Liver (tissue), 9 donors: Measurements from ENCODE around the gene BACH1. TPM values are rescaled to one million over a fixed set of nuclear protein-coding genes. Genes with fewer than 3 reads are reported as not detected.
A peak's percentile ranks its signal among the peaks of the same experiment; 100 is the strongest.

ENCODE experiments used
- DNase-seq: peaks from one replicate; pipeline ENCODE4 v3.0.0-alpha.2; 2017; ENCODE audit warnings: low spot score
- H3K27ac ChIP-seq, 2 donors: one replicate each; pipeline ENCODE4 v1.7.0; 2013; ENCODE audit warnings: inconsistent platforms in 2 of 2, low read length in 2 of 2, control low read depth in 1 of 2, low read depth in 1 of 2, mild to moderate bottlenecking in 1 of 2
- H3K27me3 ChIP-seq, 4 donors: one replicate each; pipeline versions ENCODE4 v1.6.1 to v1.7.0; 2013; ENCODE audit warnings: low read length in 3 of 4, inconsistent platforms in 1 of 4, mild to moderate bottlenecking in 1 of 4, moderate library complexity in 1 of 4; ENCODE audit not compliant: control insufficient read depth in 4 of 4, insufficient read depth in 4 of 4
- H3K36me3 ChIP-seq, 4 donors: one replicate each; pipeline versions ENCODE4 v1.6.1 to v1.7.0; 2013; ENCODE audit warnings: low read length in 3 of 4, mild to moderate bottlenecking in 3 of 4, low read depth in 1 of 4, moderate library complexity in 1 of 4; ENCODE audit not compliant: control insufficient read depth in 4 of 4, insufficient read depth in 3 of 4
- H3K4me1 ChIP-seq, 4 donors: one replicate each; pipeline versions ENCODE4 v1.6.1 to v1.7.0; 2013; ENCODE audit warnings: low read length in 3 of 4, mild to moderate bottlenecking in 3 of 4, moderate library complexity in 1 of 4; ENCODE audit not compliant: control insufficient read depth in 4 of 4, insufficient read depth in 4 of 4
- H3K4me3 ChIP-seq, 3 donors: one replicate each; pipeline versions ENCODE4 v1.6.1 to v1.7.0; 2013; ENCODE audit warnings: low read length in 3 of 3, control low read depth in 1 of 3, low read depth in 1 of 3, mild to moderate bottlenecking in 1 of 3
- H3K9ac ChIP-seq, 2 donors: one replicate each; pipeline ENCODE4 v1.7.0; 2013; ENCODE audit warnings: low read length in 2 of 2, mild to moderate bottlenecking in 2 of 2, moderate library complexity in 2 of 2, control low read depth in 1 of 2, low read depth in 1 of 2
- H3K9me3 ChIP-seq, 4 donors: one replicate each; pipeline versions ENCODE4 v1.6.1 to v1.7.0; 2013; ENCODE audit warnings: low read length in 3 of 4; ENCODE audit not compliant: control insufficient read depth in 4 of 4
- EGR1 ChIP-seq, 2 donors: IDR thresholded peaks; 2 replicates each; pipeline ENCODE4 v1.6.1; 2016 to 2018; ENCODE audit warnings: antibody characterized with exemption in 2 of 2, low read depth in 2 of 2
- FOXA1 ChIP-seq: IDR thresholded peaks from 2 replicates; pipeline ENCODE4 v1.6.1; 2016; ENCODE audit warnings: antibody characterized with exemption
- FOXA2 ChIP-seq: IDR thresholded peaks from 2 replicates; pipeline ENCODE4 v1.6.1; 2016; ENCODE audit warnings: antibody characterized with exemption
- GABPA ChIP-seq, 2 donors: IDR thresholded peaks in 1 of 2; conservative IDR thresholded peaks in 1 of 2; 2 replicates each; pipeline ENCODE4 v1.6.1; 2016; ENCODE audit warnings: antibody characterized with exemption in 2 of 2, mild to moderate bottlenecking in 1 of 2, moderate library complexity in 1 of 2
- HNF4A ChIP-seq, 2 donors: conservative IDR thresholded peaks; 2 replicates each; pipeline ENCODE4 v1.6.1; 2016; ENCODE audit warnings: antibody characterized with exemption in 2 of 2, mild to moderate bottlenecking in 2 of 2
- JUND ChIP-seq, 2 donors: IDR thresholded peaks; 2 replicates each; pipeline ENCODE4 v1.6.1; 2016; ENCODE audit warnings: antibody characterized with exemption in 2 of 2
- NR2F2 ChIP-seq: IDR thresholded peaks from 2 replicates; pipeline ENCODE4 v1.6.1; 2016; ENCODE audit warnings: antibody characterized with exemption
- RAD21 ChIP-seq, 2 donors: IDR thresholded peaks; 2 replicates each; pipeline ENCODE4 v1.6.1; 2016; ENCODE audit warnings: antibody characterized with exemption in 2 of 2, mild to moderate bottlenecking in 2 of 2
- RXRA ChIP-seq, 2 donors: IDR thresholded peaks; 2 replicates each; pipeline ENCODE4 v1.6.1; 2017 to 2018; ENCODE audit warnings: antibody characterized with exemption in 2 of 2, mild to moderate bottlenecking in 1 of 2
- SP1 ChIP-seq: IDR thresholded peaks from 2 replicates; pipeline ENCODE4 v1.6.1; 2018; ENCODE audit warnings: antibody characterized with exemption, mild to moderate bottlenecking
- TAF1 ChIP-seq: conservative IDR thresholded peaks from 2 replicates; pipeline ENCODE4 v1.6.1; 2016; ENCODE audit warnings: antibody characterized with exemption, mild to moderate bottlenecking
- YY1 ChIP-seq: IDR thresholded peaks from 2 replicates; pipeline ENCODE4 v1.6.1; 2016; ENCODE audit warnings: antibody characterized with exemption, mild to moderate bottlenecking
- WGBS: extraction: QIAGEN DNeasy Blood & Tissue Kit; methylation state at CpG from one replicate; pipeline ENCODE4 v1.1.7; 2013; 5-methylcytosine and 5-hydroxymethylcytosine counted together
- polyA plus RNA-seq, 2 donors: library from polyadenylated mRNA; stranded (reverse) in 1 of 2; unstranded in 1 of 2; fragments of 200-250 nt in 1 of 2; fragments of >200 nt in 1 of 2; fragmentation: Nextera tagmentation in 1 of 2; extraction: Ambion mirVana in 1 of 2; gene quantifications; one replicate each; pipeline versions ENCODE4 v1.2.1 to v1.2.3, GENCODE V29; 2013 to 2015
- total RNA-seq, 2 donors: library from RNA; depleted of rRNA; stranded (reverse); fragments of >200 nt; gene quantifications; one replicate each; pipeline ENCODE4 v1.2.3, GENCODE V29; 2014
- TF ChIP-seq, protein P1 (sequence below): IDR thresholded peaks from 2 replicates; pipeline ENCODE4 v1.6.1; 2016; ENCODE audit warnings: antibody characterized with exemption
- TF ChIP-seq, protein P2 (sequence below): IDR thresholded peaks from 2 replicates; pipeline ENCODE4 v1.6.1; 2016; ENCODE audit warnings: antibody characterized with exemption, mild to moderate bottlenecking
- TF ChIP-seq, protein P3 (sequence below): fragments of 150-350 bp; IDR thresholded peaks from 2 replicates; pipeline ENCODE4 v1.5.1; 2017; ENCODE audit warnings: improper control_type of control experiment, low read depth, low read length; ENCODE audit not compliant: missing input control
- donor health status: healthy.
- donor health status: healthy.
- donor health status: healthy.
- donor health status: healthy.
- donor health status: healthy.

BACH1 gene
- total and polyA plus RNA-seq, 4 donors = 7.5 to 47.1 (median 19.9) TPM

DNA sequence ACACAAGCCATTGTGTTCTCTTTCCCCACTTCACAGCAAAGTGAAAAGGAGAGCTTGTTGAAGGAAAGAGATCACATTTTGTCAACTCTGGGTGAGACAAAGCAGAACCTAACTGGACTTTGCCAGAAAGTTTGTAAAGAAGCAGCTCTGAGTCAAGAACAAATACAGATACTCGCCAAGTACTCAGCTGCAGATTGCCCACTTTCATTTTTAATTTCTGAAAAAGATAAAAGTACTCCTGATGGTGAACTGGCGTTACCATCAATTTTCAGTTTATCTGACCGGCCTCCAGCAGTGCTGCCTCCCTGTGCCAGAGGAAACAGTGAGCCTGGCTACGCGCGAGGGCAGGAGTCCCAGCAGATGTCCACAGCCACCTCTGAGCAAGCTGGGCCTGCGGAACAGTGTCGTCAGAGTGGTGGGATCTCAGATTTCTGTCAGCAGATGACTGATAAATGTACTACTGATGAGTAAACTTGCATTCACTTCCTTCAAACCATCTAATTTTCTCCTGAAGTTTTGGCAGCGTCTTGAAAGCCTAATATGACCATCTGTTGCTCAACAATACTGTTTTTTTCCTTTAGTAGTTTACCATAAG lies 43.7 kb downstream of the BACH1 start:
- H3K27me3 ChIP-seq = no peaks in the 10 kb centered on the region
- H3K4me3 ChIP-seq = no peak overlapping the region
- H3K27ac ChIP-seq = peak overlapping the region; percentile 6 to 68
- no peak overlapping the region for H3K9ac ChIP-seq
- H3K36me3 ChIP-seq = peaks cover 0 to 3% (median 0%) of the 10 kb centered on the region in 4 donors
- peaks cover 1 to 56% (median 30%) of the 10 kb centered on the region in 4 donors for H3K4me1 ChIP-seq
- TF ChIP-seq, protein P1, sequence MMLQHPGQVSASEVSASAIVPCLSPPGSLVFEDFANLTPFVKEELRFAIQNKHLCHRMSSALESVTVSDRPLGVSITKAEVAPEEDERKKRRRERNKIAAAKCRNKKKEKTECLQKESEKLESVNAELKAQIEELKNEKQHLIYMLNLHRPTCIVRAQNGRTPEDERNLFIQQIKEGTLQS = no peak
- TF ChIP-seq YY1 (no peak), HNF4A (conservative IDR thresholded peaks at IDR 0.05) (peak; percentile 7), JUND (IDR thresholded peaks at IDR 0.05) (no peak), RAD21 (IDR thresholded peaks at IDR 0.05) (peak in 1 of 2 donors; percentile 14), FOXA1 (no peak), FOXA2 (no peak), EGR1 (IDR thresholded peaks at IDR 0.05; ENCODE audit: low read depth in 2 of 2) (no peak), RXRA (IDR thresholded peaks at IDR 0.05) (no peak), GABPA (IDR thresholded peaks at IDR 0.05 in 1 of 2, conservative IDR thresholded peaks at IDR 0.05 in 1 of 2) (no peak), SP1 (no peak), NR2F2 (no peak)
- TF ChIP-seq, protein P2, sequence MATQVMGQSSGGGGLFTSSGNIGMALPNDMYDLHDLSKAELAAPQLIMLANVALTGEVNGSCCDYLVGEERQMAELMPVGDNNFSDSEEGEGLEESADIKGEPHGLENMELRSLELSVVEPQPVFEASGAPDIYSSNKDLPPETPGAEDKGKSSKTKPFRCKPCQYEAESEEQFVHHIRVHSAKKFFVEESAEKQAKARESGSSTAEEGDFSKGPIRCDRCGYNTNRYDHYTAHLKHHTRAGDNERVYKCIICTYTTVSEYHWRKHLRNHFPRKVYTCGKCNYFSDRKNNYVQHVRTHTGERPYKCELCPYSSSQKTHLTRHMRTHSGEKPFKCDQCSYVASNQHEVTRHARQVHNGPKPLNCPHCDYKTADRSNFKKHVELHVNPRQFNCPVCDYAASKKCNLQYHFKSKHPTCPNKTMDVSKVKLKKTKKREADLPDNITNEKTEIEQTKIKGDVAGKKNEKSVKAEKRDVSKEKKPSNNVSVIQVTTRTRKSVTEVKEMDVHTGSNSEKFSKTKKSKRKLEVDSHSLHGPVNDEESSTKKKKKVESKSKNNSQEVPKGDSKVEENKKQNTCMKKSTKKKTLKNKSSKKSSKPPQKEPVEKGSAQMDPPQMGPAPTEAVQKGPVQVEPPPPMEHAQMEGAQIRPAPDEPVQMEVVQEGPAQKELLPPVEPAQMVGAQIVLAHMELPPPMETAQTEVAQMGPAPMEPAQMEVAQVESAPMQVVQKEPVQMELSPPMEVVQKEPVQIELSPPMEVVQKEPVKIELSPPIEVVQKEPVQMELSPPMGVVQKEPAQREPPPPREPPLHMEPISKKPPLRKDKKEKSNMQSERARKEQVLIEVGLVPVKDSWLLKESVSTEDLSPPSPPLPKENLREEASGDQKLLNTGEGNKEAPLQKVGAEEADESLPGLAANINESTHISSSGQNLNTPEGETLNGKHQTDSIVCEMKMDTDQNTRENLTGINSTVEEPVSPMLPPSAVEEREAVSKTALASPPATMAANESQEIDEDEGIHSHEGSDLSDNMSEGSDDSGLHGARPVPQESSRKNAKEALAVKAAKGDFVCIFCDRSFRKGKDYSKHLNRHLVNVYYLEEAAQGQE = no peak
- TF ChIP-seq, protein P3, sequence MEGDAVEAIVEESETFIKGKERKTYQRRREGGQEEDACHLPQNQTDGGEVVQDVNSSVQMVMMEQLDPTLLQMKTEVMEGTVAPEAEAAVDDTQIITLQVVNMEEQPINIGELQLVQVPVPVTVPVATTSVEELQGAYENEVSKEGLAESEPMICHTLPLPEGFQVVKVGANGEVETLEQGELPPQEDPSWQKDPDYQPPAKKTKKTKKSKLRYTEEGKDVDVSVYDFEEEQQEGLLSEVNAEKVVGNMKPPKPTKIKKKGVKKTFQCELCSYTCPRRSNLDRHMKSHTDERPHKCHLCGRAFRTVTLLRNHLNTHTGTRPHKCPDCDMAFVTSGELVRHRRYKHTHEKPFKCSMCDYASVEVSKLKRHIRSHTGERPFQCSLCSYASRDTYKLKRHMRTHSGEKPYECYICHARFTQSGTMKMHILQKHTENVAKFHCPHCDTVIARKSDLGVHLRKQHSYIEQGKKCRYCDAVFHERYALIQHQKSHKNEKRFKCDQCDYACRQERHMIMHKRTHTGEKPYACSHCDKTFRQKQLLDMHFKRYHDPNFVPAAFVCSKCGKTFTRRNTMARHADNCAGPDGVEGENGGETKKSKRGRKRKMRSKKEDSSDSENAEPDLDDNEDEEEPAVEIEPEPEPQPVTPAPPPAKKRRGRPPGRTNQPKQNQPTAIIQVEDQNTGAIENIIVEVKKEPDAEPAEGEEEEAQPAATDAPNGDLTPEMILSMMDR = no peak
- no peaks in the 10 kb centered on the region for H3K9me3 ChIP-seq
- WGBS = 60% methylated on average over 9 of the region's 9 CpGs
- DNase-seq = no peak

DNA sequence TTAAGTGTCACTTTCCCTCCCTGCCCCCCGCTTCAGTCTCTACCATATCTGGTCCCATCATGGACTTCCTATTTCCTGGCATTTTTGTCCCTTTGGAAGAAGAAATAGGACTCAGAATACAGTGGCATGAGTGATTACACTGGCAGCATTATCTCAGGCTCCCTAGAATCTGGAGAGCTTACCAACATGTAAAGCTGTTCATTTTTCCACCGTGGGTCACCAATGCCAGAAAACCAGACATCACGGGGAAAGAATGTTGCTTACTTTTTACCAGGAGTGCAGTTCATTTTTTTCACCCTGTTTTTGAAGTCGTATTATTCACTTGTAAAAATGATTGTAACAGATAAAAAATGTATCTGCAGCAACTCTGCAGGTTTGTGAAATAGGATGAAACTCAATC lies 44.8 kb downstream of the BACH1 start:
- WGBS = 75% methylated on average over 4 of the region's 4 CpGs
- no peak for TF ChIP-seq FOXA2
- TF ChIP-seq RAD21 (IDR thresholded peaks at IDR 0.05) = no peak
- no peak for TF ChIP-seq NR2F2
- no peak for TF ChIP-seq EGR1 (IDR thresholded peaks at IDR 0.05; ENCODE audit: low read depth in 2 of 2)
- TF ChIP-seq, protein P2 = no peak
- no peak for TF ChIP-seq TAF1
- DNase-seq = no peak
- H3K36me3 ChIP-seq = peaks cover 0 to 2% (median 0%) of the 10 kb centered on the region in 4 donors
- H3K27ac ChIP-seq = peak overlapping the region; percentile 11 to 68
- H3K9me3 ChIP-seq = no peaks in the 10 kb centered on the region
- peaks cover 1 to 61% (median 33%) of the 10 kb centered on the region in 4 donors for H3K4me1 ChIP-seq
- H3K27me3 ChIP-seq = no peaks in the 10 kb centered on the region
- no peak overlapping the region for H3K4me3 ChIP-seq
- peak overlapping the region in 1 of 2 donors; percentile 14 for H3K9ac ChIP-seq
